GM23338 (cell line): ENCODE results near the gene CES3. TPM values are rescaled to one million over a fixed set of nuclear protein-coding genes. Genes with fewer than 3 reads are reported as not detected.

ENCODE experiments used
- ATAC-seq: fragments of 200-7000 bp; cut with Tn5 transposase; 3 replicates; pipeline ENCODE4 v1.9.1; 2020
- DNase-seq: peaks from one replicate; pipeline ENCODE4 v3.0.0-alpha.2; 2015; ENCODE audit warnings: low spot score
- H2AFZ ChIP-seq: fragments of 200-600 bp; sonication (generic); 2 replicates; pipeline ENCODE4 v1.8.0; 2016; ENCODE audit warnings: antibody characterized with exemption, mild to moderate bottlenecking, moderate library complexity
- H3F3A ChIP-seq: fragments of 200-600 bp; sonication (generic); replicated peaks from 2 replicates; pipeline ENCODE4 v1.8.0; 2017; ENCODE audit warnings: antibody characterized with exemption, mixed run types, low read depth
- H3K27ac ChIP-seq: fragments of 200-600 bp; sonication (generic); 2 replicates; pipeline ENCODE4 v1.6.1; 2016; ENCODE audit warnings: low read depth
- H3K27me3 ChIP-seq: fragments of 200-600 bp; sonication (generic); 2 replicates; pipeline ENCODE4 v1.8.0; 2016; ENCODE audit warnings: mild to moderate bottlenecking, mixed run types, moderate library complexity; ENCODE audit not compliant: insufficient read depth
- H3K36me3 ChIP-seq: fragments of 200-600 bp; sonication (generic); 2 replicates; pipeline ENCODE4 v1.8.0; 2016; ENCODE audit warnings: mild to moderate bottlenecking; ENCODE audit not compliant: insufficient read depth
- H3K4me1 ChIP-seq: fragments of 200-600 bp; sonication (generic); 2 replicates; pipeline ENCODE4 v1.8.0; 2016; ENCODE audit warnings: mild to moderate bottlenecking, moderate library complexity; ENCODE audit not compliant: insufficient read depth
- H3K4me2 ChIP-seq: fragments of 200-600 bp; sonication (generic); 2 replicates; pipeline ENCODE4 v1.7.1; 2017; ENCODE audit warnings: mixed run types
- H3K4me3 ChIP-seq: fragments of 200-600 bp; sonication (generic); 2 replicates; pipeline ENCODE4 v1.6.1; 2016; ENCODE audit warnings: mixed run types
- H3K79me2 ChIP-seq: fragments of 200-600 bp; sonication (generic); replicated peaks from 2 replicates; pipeline ENCODE4 v1.8.0; 2017; ENCODE audit warnings: mild to moderate bottlenecking; ENCODE audit not compliant: insufficient read depth
- H3K9me2 ChIP-seq: fragments of 200-600 bp; sonication (generic); 2 replicates; pipeline ENCODE4 v1.8.0; 2017; ENCODE audit not compliant: insufficient read depth
- H4K20me1 ChIP-seq: fragments of 200-600 bp; sonication (generic); replicated peaks from 2 replicates; pipeline ENCODE4 v1.8.0; 2017; ENCODE audit warnings: mild to moderate bottlenecking; ENCODE audit not compliant: insufficient read depth
- H3K27ac Mint-ChIP-seq: 2 replicates; pipeline ENCODE4 v1.8.0; 2020; ENCODE audit warnings: inconsistent platforms, mild to moderate bottlenecking, moderate library complexity, mixed read lengths
- H3K27me3 Mint-ChIP-seq: 3 replicates; pipeline ENCODE4 v1.8.0; 2022; ENCODE audit warnings: low read depth, mild to moderate bottlenecking, moderate library complexity, mixed read lengths, inconsistent platforms; ENCODE audit not compliant: insufficient read depth, poor library complexity
- H3K36me3 Mint-ChIP-seq: 3 replicates; pipeline ENCODE4 v1.8.0; 2021; ENCODE audit warnings: low read depth, mild to moderate bottlenecking, inconsistent platforms, moderate library complexity, mixed read lengths
- H3K4me1 Mint-ChIP-seq: 3 replicates; pipeline ENCODE4 v1.8.0; 2020; ENCODE audit warnings: mild to moderate bottlenecking, inconsistent platforms, mixed read lengths
- H3K4me3 Mint-ChIP-seq: 3 replicates; pipeline ENCODE4 v1.8.0; 2021; ENCODE audit warnings: moderate library complexity, mild to moderate bottlenecking, inconsistent platforms, mixed read lengths
- H3K9me3 Mint-ChIP-seq: 3 replicates; pipeline ENCODE4 v1.8.0; 2020; ENCODE audit warnings: moderate library complexity, mild to moderate bottlenecking, inconsistent platforms, mixed read lengths
- CREB1 ChIP-seq: fragments of 250-450 bp; sonication (Bioruptor Pico); IDR thresholded peaks from 2 replicates; pipeline ENCODE4 v1.5.0; 2020; ENCODE audit warnings: low read depth, mild to moderate bottlenecking, moderate library complexity
- CTCF ChIP-seq, 2 experiments: fragments of 200-600 bp in 1 of 2; sonication (generic) in 1 of 2; conservative IDR thresholded peaks; 2 replicates each; pipeline versions ENCODE4 v1.5.1 to v1.6.1; 2016 to 2017; ENCODE audit warnings: antibody characterized with exemption in 2 of 2, low read depth in 2 of 2, mild to moderate bottlenecking in 2 of 2, moderate library complexity in 1 of 2
- ETS1 ChIP-seq: IDR thresholded peaks from 2 replicates; pipeline ENCODE4 v1.6.1; 2016; ENCODE audit warnings: antibody characterized with exemption
- EZH2 ChIP-seq: fragments of 200-600 bp; sonication (generic); IDR thresholded peaks from one replicate; pipeline ENCODE4 v1.8.0; 2017; ENCODE audit warnings: antibody characterized with exemption, mild to moderate bottlenecking, low read depth; ENCODE audit not compliant: unreplicated experiment
- JUNB ChIP-seq: IDR thresholded peaks from one replicate; pipeline ENCODE4 v1.6.1; 2016; ENCODE audit warnings: antibody characterized with exemption; ENCODE audit not compliant: unreplicated experiment
- NANOG ChIP-seq: IDR thresholded peaks from 2 replicates; pipeline ENCODE4 v1.6.1; 2016; ENCODE audit warnings: antibody characterized with exemption, borderline replicate concordance
- POLR2AphosphoS5 ChIP-seq: IDR thresholded peaks from 2 replicates; pipeline ENCODE4 v1.6.1; 2016; ENCODE audit warnings: antibody characterized with exemption, low read depth
- ZNF114 ChIP-seq: fragments of 250-450 bp; sonication (Bioruptor Pico); IDR thresholded peaks from 2 replicates; pipeline ENCODE4 v1.5.0; 2020; ENCODE audit warnings: mild to moderate bottlenecking, moderate library complexity
- ZNF462 ChIP-seq: fragments of 250-450 bp; sonication (Bioruptor Pico); IDR thresholded peaks from 2 replicates; pipeline ENCODE4 v1.5.0; 2020; ENCODE audit warnings: mild to moderate bottlenecking, moderate library complexity
- polyA plus RNA-seq: library from polyadenylated mRNA; unstranded; fragments of >200 nt; fragmentation: Nextera tagmentation; extraction: Ambion mirVana; gene quantifications from 2 replicates; pipeline ENCODE4 v1.2.1, GENCODE V29; 2016
- total RNA-seq: library from RNA; depleted of rRNA; stranded (reverse); fragments of >200 nt; shearing (Covaris generic); gene quantifications from 2 replicates; pipeline ENCODE4 v1.2.3, GENCODE V29; 2014
- TF ChIP-seq, protein P1 (sequence below): IDR thresholded peaks from one replicate; pipeline ENCODE4 v1.6.1; 2018; ENCODE audit warnings: antibody characterized with exemption; ENCODE audit not compliant: unreplicated experiment

Gene CES3
- total and polyA plus RNA-seq, 2 experiments from 2014 or later: 0.55 to 1.0 TPM

DNA sequence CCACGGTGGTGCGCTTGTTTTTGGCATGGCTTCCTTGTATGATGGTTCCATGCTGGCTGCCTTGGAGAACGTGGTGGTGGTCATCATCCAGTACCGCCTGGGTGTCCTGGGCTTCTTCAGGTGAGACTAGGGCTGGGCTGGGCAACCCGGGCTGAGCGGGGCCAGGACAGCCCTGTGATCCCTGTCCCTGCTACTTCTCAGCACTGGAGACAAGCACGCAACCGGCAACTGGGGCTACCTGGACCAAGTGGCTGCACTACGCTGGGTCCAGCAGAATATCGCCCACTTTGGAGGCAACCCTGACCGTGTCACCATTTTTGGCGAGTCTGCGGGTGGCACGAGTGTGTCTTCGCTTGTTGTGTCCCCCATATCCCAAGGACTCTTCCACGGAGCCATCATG, 20.8 kb upstream of the CES3 start (continued):
- TF ChIP-seq CTCF (conservative IDR thresholded peaks at IDR 0.05; ENCODE audit: low read depth in 2 of 2) (no peak), ZNF114 (CRISPR knock-in tag) (no peak), JUNB (no peak)

DNA sequence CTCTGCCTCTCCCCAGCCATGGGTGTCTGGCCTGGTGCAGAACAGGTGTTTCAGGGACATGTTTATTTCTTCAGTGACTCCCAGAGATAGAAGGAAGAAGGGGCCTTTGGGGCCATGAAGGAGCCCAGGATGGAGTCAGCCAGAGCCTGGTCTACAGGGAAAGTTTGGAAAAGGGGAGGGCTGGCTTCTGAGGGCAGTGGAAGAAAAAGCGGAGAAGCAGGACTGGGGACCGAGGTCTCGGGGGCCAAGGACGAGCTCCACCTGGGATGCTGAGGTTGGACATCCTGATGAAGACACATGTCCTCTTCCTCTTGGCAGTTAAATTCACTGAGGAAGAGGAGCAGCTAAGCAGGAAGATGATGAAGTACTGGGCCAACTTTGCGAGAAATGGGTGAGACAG, 18.1 kb upstream of the CES3 start:
- H3K4me1 Mint-ChIP-seq: no peaks in the 10 kb centered on the region; the same call in 2 of the 3 replicates
- ATAC-seq (no peak), DNase-seq (no peak)
- no peak overlapping the region for H3K4me3 Mint-ChIP-seq
- no peaks in the 10 kb centered on the region for H3K9me2 ChIP-seq
- H3K79me2 ChIP-seq: no peaks in the 10 kb centered on the region
- H3K27ac ChIP-seq: no peak overlapping the region
- no peaks in the 10 kb centered on the region for H4K20me1 ChIP-seq
- no peaks in the 10 kb centered on the region for H3F3A ChIP-seq
- no peak overlapping the region for H3K27ac Mint-ChIP-seq
- no peak overlapping the region for H3K4me3 ChIP-seq
- H3K27me3 Mint-ChIP-seq: peaks cover 12% of the 10 kb centered on the region
- peaks cover 3% of the 10 kb centered on the region; the same call in 1 of the 2 replicates for H3K4me1 ChIP-seq
- H3K36me3 ChIP-seq: no peaks in the 10 kb centered on the region
- H3K36me3 Mint-ChIP-seq: peaks cover 19% of the 10 kb centered on the region
- H2AFZ ChIP-seq: no peak overlapping the region
- no peaks in the 10 kb centered on the region for H3K9me3 Mint-ChIP-seq
- peaks cover 8% of the 10 kb centered on the region for H3K27me3 ChIP-seq
- H3K4me2 ChIP-seq: no peak overlapping the region
- TF ChIP-seq JUNB (no peak), NANOG (no peak), ZNF462 (CRISPR knock-in tag) (no peak), CREB1 (no peak), ZNF114 (CRISPR knock-in tag) (no peak), CTCF (conservative IDR thresholded peaks at IDR 0.05; ENCODE audit: low read depth in 2 of 2) (no peak), ETS1 (no peak), EZH2 (no peak), POLR2AphosphoS5 (no peak)
- TF ChIP-seq, protein P1, sequence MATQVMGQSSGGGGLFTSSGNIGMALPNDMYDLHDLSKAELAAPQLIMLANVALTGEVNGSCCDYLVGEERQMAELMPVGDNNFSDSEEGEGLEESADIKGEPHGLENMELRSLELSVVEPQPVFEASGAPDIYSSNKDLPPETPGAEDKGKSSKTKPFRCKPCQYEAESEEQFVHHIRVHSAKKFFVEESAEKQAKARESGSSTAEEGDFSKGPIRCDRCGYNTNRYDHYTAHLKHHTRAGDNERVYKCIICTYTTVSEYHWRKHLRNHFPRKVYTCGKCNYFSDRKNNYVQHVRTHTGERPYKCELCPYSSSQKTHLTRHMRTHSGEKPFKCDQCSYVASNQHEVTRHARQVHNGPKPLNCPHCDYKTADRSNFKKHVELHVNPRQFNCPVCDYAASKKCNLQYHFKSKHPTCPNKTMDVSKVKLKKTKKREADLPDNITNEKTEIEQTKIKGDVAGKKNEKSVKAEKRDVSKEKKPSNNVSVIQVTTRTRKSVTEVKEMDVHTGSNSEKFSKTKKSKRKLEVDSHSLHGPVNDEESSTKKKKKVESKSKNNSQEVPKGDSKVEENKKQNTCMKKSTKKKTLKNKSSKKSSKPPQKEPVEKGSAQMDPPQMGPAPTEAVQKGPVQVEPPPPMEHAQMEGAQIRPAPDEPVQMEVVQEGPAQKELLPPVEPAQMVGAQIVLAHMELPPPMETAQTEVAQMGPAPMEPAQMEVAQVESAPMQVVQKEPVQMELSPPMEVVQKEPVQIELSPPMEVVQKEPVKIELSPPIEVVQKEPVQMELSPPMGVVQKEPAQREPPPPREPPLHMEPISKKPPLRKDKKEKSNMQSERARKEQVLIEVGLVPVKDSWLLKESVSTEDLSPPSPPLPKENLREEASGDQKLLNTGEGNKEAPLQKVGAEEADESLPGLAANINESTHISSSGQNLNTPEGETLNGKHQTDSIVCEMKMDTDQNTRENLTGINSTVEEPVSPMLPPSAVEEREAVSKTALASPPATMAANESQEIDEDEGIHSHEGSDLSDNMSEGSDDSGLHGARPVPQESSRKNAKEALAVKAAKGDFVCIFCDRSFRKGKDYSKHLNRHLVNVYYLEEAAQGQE: no peak
